PC-3 (cell line): ENCODE measurements around the gene VSX1.

Experiments used
- EZH2 ChIP-seq: fragments of 300-600 bp; sonication (generic); IDR thresholded peaks from one replicate; pipeline ENCODE4 v1.6.1; 2017; ENCODE audit warnings: antibody characterized with exemption, mild to moderate bottlenecking, low read length; ENCODE audit not compliant: unreplicated experiment
- EZH2phosphoT487 ChIP-seq: fragments of 300-600 bp; sonication (generic); IDR thresholded peaks from 2 replicates; pipeline ENCODE4 v1.6.1; 2018; ENCODE audit warnings: mild to moderate bottlenecking, antibody characterized with exemption, low read length, borderline replicate concordance
- TF ChIP-seq, protein P1 (sequence below): fragments of 300-600 bp; sonication (generic); conservative IDR thresholded peaks from 2 replicates; pipeline ENCODE4 v1.5.1; 2017; ENCODE audit warnings: antibody characterized with exemption, low read depth, mild to moderate bottlenecking, low read length

DNA sequence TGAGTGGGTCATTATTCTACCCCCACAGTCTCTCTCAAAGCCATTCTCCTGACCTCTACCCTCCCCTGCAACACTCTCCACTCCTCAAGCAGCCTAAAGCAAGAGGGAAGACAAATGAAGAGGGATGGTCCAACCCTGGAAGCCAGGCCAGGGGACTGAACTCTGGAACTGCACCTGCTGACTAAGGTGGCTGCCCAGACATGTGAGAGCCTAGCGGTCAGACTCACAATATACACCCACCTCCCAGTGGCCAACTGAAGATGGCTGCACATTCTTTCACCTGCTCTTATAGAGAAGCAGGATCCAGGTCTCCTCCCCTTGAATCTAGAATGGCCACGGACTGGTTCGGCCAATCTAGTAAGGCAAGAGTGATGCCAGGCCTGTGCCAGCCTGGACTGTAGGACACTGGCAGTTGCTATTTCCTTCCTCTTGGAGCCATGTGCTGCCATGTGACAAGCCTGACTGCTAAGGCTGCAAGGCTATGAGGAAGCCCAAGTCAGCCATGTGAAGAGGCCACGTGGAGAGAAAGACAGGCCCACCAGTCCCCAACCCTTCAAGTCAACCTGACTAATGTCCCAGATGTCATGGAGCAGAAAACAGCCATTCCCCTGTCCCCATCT is 55.8 kb downstream of the VSX1 start:
- TF ChIP-seq, protein P1, sequence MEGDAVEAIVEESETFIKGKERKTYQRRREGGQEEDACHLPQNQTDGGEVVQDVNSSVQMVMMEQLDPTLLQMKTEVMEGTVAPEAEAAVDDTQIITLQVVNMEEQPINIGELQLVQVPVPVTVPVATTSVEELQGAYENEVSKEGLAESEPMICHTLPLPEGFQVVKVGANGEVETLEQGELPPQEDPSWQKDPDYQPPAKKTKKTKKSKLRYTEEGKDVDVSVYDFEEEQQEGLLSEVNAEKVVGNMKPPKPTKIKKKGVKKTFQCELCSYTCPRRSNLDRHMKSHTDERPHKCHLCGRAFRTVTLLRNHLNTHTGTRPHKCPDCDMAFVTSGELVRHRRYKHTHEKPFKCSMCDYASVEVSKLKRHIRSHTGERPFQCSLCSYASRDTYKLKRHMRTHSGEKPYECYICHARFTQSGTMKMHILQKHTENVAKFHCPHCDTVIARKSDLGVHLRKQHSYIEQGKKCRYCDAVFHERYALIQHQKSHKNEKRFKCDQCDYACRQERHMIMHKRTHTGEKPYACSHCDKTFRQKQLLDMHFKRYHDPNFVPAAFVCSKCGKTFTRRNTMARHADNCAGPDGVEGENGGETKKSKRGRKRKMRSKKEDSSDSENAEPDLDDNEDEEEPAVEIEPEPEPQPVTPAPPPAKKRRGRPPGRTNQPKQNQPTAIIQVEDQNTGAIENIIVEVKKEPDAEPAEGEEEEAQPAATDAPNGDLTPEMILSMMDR: no peak
- TF ChIP-seq EZH2: no peak
- no peak for TF ChIP-seq EZH2phosphoT487
